Hepatic stellate cell (primary cell): ENCODE results near the gene F7.
"Not testable (repeated sequence)": the region's sequence is repeated elsewhere in the genome, so short reads cannot be mapped to it uniquely, and the experiment has no call there.

Experiments used
- DNase-seq: peaks from one replicate; pipeline ENCODE4 v3.0.0; 2011; ENCODE audit warnings: low spot score

The F7 gene

GRCh38 chr13:113072376-113072775 lies 33.2 kb upstream of the F7 start:
- DNase-seq: no peak

- no peak for DNase-seq
These were observed 31.6 kb upstream of the F7 start for GRCh38 chr13:113073942-113074341.

- no peak for DNase-seq
These were observed 31.2 kb upstream of the F7 start for GRCh38 chr13:113074401-113074800.

GRCh38 chr13:113074876-113075275 lies 30.7 kb upstream of the F7 start:
- DNase-seq: no peak

GRCh38 chr13:113075711-113076110 lies 29.9 kb upstream of the F7 start:
- no peak for DNase-seq

GRCh38 chr13:113076681-113077401 lies 28.8 kb upstream of the F7 start:
- no peak for DNase-seq

GRCh38 chr13:113077566-113077952 lies 28.0 kb upstream of the F7 start:
- DNase-seq: no peak

GRCh38 chr13:113077953-113078901 lies 27.4 kb upstream of the F7 start:
- DNase-seq: no peak

- DNase-seq: no peak
These were observed 26.4 kb upstream of the F7 start for GRCh38 chr13:113078902-113079780.

GRCh38 chr13:113079781-113080080 lies 25.9 kb upstream of the F7 start:
- DNase-seq: not testable (repeated sequence)

GRCh38 chr13:113080361-113080831 lies 25.2 kb upstream of the F7 start:
- no peak for DNase-seq

- no peak for DNase-seq
These were observed 24.6 kb upstream of the F7 start for GRCh38 chr13:113080901-113081521.

- no peak for DNase-seq
These were observed 23.2 kb upstream of the F7 start for GRCh38 chr13:113082198-113083021.

- no peak for DNase-seq
These were observed 22.6 kb upstream of the F7 start for GRCh38 chr13:113083022-113083373.

- DNase-seq: no peak
These were observed 22.1 kb upstream of the F7 start for GRCh38 chr13:113083402-113084061.

- DNase-seq: no peak
These were observed 21.3 kb upstream of the F7 start for GRCh38 chr13:113084094-113084942.

GRCh38 chr13:113084943-113085540 lies 20.5 kb upstream of the F7 start:
- DNase-seq: no peak

GRCh38 chr13:113086031-113086750 lies 19.4 kb upstream of the F7 start:
- no peak for DNase-seq
